Stomach (tissue), 9 donors: Measurements from ENCODE around the gene MICAL2. TPM values are rescaled to one million over a fixed set of nuclear protein-coding genes. Genes with fewer than 3 reads are reported as not detected.
A peak's percentile ranks its signal among the peaks of the same experiment; 100 is the strongest.

Experiments
- DNase-seq, 2 donors: peaks; one replicate each; pipeline versions ENCODE4 v3.0.0 to v3.0.0-alpha.2; 2013 to 2019
- H3K27ac ChIP-seq, 5 donors: fragments of 200-600 bp in 4 of 5; sonication (generic) in 4 of 5; one replicate each; pipeline ENCODE4 v1.5.1; 2013 to 2019; ENCODE audit warnings: mild to moderate bottlenecking in 1 of 5, moderate library complexity in 1 of 5
- H3K27me3 ChIP-seq, 3 donors: fragments of 200-600 bp; sonication (generic); one replicate each; pipeline ENCODE4 v1.5.1; 2017 to 2019; ENCODE audit warnings: mixed run types in 1 of 3
- H3K36me3 ChIP-seq, 4 donors: fragments of 200-600 bp; sonication (generic); 1 replicate in 3 of 4; 2 replicates in 1 of 4; pipeline ENCODE4 v1.5.1; 2016 to 2019
- H3K4me1 ChIP-seq, 4 donors: fragments of 200-600 bp; sonication (generic); one replicate each; pipeline ENCODE4 v1.5.1; 2016 to 2019
- H3K4me3 ChIP-seq, 4 donors: fragments of 200-600 bp; sonication (generic) in 3 of 4; one replicate each; pipeline ENCODE4 v1.5.1; 2016 to 2019; ENCODE audit warnings: mild to moderate bottlenecking in 1 of 4
- H3K9me3 ChIP-seq, 4 donors: fragments of 200-600 bp; sonication (generic); one replicate each; pipeline ENCODE4 v1.5.1; 2016 to 2019
- EP300 ChIP-seq: sonication (generic); formaldehyde crosslinking; IDR thresholded peaks from one replicate; pipeline ENCODE4 v1.6.1; 2017; ENCODE audit warnings: antibody characterized with exemption
- POLR2A ChIP-seq, 4 donors: fragments of 450-650 bp; IDR thresholded peaks; one replicate each; pipeline ENCODE4 v1.6.1; 2016; ENCODE audit warnings: antibody characterized with exemption in 4 of 4, control low read depth in 2 of 4, mild to moderate bottlenecking in 1 of 4, moderate library complexity in 1 of 4
- POLR2AphosphoS5 ChIP-seq, 3 donors: sonication (generic); formaldehyde crosslinking; IDR thresholded peaks; one replicate each; pipeline ENCODE4 v1.6.1; 2016; ENCODE audit warnings: antibody characterized with exemption in 3 of 3
- WGBS, 5 donors: extraction: QIAGEN DNeasy Blood & Tissue Kit in 3 of 5; methylation state at CpG; one replicate each; pipeline versions ENCODE4 v1.1.5 to v1.1.7; 2013 to 2018; 5-methylcytosine and 5-hydroxymethylcytosine counted together
- intact Hi-C: fragments of 100-400 bp; cut with DNase I; formaldehyde crosslinking; loops from one replicate; pipeline ENCODE4 v1.15.1; 2023; ENCODE audit warnings: low total_unique reads
- polyA plus RNA-seq, 3 donors: library from polyadenylated mRNA; stranded (reverse); fragments of 200-250 nt; gene quantifications; one replicate each; pipeline ENCODE4 v1.2.3, GENCODE V29; 2013
- total RNA-seq, 5 donors: library from RNA; depleted of rRNA; stranded (reverse); fragments of >200 nt; gene quantifications; one replicate each; pipeline versions ENCODE4 v1.1.0 to v1.2.3, GENCODE V29; 2014 to 2016
- TF ChIP-seq, protein P1 (sequence below), 7 experiments: fragments of 450-650 bp in 4 of 7; fragments of 200-600 bp in 3 of 7; sonication (generic) in 3 of 7; IDR thresholded peaks; one replicate each; pipeline ENCODE4 v1.5.1; 2016 to 2019; ENCODE audit warnings: antibody characterized with exemption in 7 of 7, control low read depth in 2 of 7, mild to moderate bottlenecking in 1 of 7
- donor health status: healthy with polysubstance abuse.
- donor health status: Bipolar disorder and iron deficiency.
- donor health status: healthy.

The MICAL2 gene
- total and polyA plus RNA-seq, 8 donors: 11.2 to 165 (median 83.3) TPM

DNA sequence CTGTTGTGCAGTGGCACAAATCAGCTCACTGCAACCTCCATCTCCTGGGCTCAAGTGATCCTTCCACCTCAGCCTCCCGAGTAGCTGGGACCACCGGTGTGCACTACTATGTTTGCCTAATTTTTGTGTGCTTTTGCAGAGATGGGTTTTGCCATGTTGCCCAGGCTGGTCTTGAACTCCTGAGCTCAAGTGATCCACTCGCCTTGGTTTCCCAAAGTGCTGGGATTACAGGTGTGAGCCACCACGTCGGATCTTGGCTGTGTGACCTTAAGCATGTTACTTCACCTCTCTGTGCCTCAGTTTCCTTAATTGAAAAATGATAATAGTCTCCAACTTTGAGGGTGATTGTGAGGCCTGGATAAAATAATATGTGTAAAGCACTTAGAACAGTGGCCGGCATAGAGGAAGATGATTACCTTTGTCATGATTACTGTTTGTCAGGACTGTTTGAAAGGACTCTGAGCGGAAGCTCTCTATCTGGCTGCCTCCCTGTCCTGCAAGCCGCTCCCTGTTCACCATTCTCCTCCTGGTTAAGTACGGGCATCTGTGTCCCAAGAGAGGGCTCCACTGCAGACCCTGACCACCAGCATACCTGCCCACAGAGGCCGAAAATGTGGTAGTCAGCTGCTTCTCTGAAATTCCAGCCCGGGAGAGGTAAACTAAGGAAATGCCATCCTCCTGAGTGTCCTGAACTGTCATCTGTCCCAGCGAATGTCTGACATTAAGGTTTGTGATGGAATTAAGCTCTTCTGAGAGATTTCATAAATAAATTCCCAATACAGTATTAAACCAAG lies 73.6 kb downstream of the MICAL2 start:
- WGBS, 5 donors: 89 to 96% (median 93%) methylated on average over 12 of the region's 12 CpGs
- Histone ChIP-seq H3K4me1 (peaks cover 6 to 54% (median 30%) of the 10 kb centered on the region in 4 donors), H3K4me3 (no peak overlapping the region), H3K27ac (peak overlapping the region in 3 of 5 donors; percentile 42 to 66 (median 55)), H3K27me3 (no peaks in the 10 kb centered on the region), H3K9me3 (no peaks in the 10 kb centered on the region), H3K36me3 (peaks cover 0 to 9% (median 5%) of the 10 kb centered on the region in 4 donors)
- intact Hi-C loops: no loop called here
- TF ChIP-seq EP300: no peak
- DNase-seq: no peak

- TF ChIP-seq EP300 (no peak), POLR2A (IDR thresholded peaks at IDR 0.05) (no peak), POLR2AphosphoS5 (IDR thresholded peaks at IDR 0.05) (no peak)
- TF ChIP-seq, protein P1, sequence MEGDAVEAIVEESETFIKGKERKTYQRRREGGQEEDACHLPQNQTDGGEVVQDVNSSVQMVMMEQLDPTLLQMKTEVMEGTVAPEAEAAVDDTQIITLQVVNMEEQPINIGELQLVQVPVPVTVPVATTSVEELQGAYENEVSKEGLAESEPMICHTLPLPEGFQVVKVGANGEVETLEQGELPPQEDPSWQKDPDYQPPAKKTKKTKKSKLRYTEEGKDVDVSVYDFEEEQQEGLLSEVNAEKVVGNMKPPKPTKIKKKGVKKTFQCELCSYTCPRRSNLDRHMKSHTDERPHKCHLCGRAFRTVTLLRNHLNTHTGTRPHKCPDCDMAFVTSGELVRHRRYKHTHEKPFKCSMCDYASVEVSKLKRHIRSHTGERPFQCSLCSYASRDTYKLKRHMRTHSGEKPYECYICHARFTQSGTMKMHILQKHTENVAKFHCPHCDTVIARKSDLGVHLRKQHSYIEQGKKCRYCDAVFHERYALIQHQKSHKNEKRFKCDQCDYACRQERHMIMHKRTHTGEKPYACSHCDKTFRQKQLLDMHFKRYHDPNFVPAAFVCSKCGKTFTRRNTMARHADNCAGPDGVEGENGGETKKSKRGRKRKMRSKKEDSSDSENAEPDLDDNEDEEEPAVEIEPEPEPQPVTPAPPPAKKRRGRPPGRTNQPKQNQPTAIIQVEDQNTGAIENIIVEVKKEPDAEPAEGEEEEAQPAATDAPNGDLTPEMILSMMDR (IDR thresholded peaks at IDR 0.05): no peak
- Histone ChIP-seq H3K4me3 (no peak overlapping the region), H3K27ac (peak overlapping the region in 2 of 5 donors; percentile 24 to 66), H3K9me3 (no peaks in the 10 kb centered on the region), H3K27me3 (no peaks in the 10 kb centered on the region), H3K36me3 (peaks cover 0 to 9% (median 7%) of the 10 kb centered on the region in 4 donors), H3K4me1 (peaks cover 0 to 48% (median 23%) of the 10 kb centered on the region in 4 donors)
- DNase-seq: no peak
- WGBS, 5 donors: 83 to 100% (median 95%) methylated on average over 1 of the region's 1 CpG
- intact Hi-C loops: no loop called here
Observed at GRCh38 chr11:12184699-12185098, 74.3 kb downstream of the MICAL2 start.

DNA sequence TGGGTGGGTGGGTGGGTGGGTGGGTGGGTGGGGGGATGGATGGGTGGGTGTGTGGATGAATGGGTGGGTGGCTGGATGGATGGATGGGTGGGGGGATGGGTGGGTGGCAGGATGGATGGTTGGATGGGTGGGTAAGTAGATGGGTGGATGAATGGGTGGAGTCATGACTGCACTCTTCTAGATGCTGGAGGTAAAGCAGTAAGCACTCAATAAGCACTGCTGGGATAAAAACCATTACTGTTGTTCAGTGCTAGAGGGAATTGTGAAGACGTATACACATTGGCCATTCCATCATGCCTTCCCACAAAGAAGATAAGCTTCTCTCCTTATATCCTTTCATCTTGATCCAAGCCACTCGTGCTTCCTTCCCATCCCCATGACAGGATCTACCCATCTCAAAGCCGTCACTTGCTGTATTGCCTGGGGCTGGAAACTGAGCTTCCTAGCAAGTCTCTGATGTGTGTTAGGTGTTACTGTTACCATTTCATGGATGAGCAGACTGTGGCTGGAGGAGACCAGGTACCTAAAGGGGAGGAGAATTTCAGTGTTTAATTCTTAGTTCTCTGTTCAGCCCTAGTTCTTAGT lies 74.8 kb downstream of the MICAL2 start:
- Histone ChIP-seq H3K4me3 (no peak overlapping the region), H3K9me3 (no peaks in the 10 kb centered on the region), H3K27me3 (no peaks in the 10 kb centered on the region), H3K27ac (peak overlapping the region in 3 of 5 donors; percentile 30 to 52 (median 45)), H3K36me3 (peaks cover 0 to 14% (median 11%) of the 10 kb centered on the region in 4 donors), H3K4me1 (peaks cover 0 to 43% (median 22%) of the 10 kb centered on the region in 4 donors)
- no peak for DNase-seq
- TF ChIP-seq POLR2AphosphoS5 (IDR thresholded peaks at IDR 0.05) (no peak), POLR2A (IDR thresholded peaks at IDR 0.05) (no peak), EP300 (no peak)
- TF ChIP-seq, protein P1 (IDR thresholded peaks at IDR 0.05): no peak
- 92 to 100% (median 93%) methylated on average over 3 of the region's 3 CpGs for WGBS, 5 donors
- intact Hi-C loops: no loop called here

DNA sequence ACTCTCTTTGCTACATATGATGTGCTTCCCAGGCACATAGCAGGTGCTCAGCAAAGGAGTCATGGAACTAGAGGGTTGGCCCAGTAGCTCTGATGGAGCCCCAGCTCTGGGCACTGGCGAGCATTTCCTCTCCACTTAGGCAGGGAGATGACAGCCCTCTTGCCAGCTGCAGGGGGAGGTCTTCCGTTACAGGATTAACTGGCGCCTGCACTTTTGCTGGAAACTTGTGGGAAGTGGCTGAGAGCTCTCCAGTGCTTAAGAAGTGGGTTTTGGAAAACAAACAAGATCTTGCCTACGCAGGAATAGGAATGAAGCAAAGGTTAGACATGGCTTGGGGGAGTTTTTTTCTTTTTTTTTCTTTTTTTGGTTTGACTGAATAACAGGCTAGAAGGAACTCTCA lies 75.5 kb downstream of the MICAL2 start:
- intact Hi-C loops: no loop called here
- peak overlapping the region in 3 of 5 donors; percentile 30 to 52 (median 45) for H3K27ac ChIP-seq

More for the DNA sequence above, 75.5 kb downstream of the MICAL2 start:
- H3K4me3 ChIP-seq: no peak overlapping the region
- H3K36me3 ChIP-seq: peaks cover 0 to 16% (median 12%) of the 10 kb centered on the region in 4 donors
- TF ChIP-seq EP300 (no peak), POLR2A (IDR thresholded peaks at IDR 0.05) (no peak), POLR2AphosphoS5 (IDR thresholded peaks at IDR 0.05) (peak in 1 of 3 donors; percentile 26)
- TF ChIP-seq, protein P1 (IDR thresholded peaks at IDR 0.05): no peak
- 48 to 80% (median 73%) methylated on average over 4 of the region's 4 CpGs for WGBS, 5 donors
- H3K4me1 ChIP-seq: peaks cover 0 to 41% (median 22%) of the 10 kb centered on the region in 4 donors
- H3K9me3 ChIP-seq: no peaks in the 10 kb centered on the region
- DNase-seq: peak in 1 of 2 donors; percentile 68
- no peaks in the 10 kb centered on the region for H3K27me3 ChIP-seq
